ENCODE results near the gene KY.

Gene KY

DNA sequence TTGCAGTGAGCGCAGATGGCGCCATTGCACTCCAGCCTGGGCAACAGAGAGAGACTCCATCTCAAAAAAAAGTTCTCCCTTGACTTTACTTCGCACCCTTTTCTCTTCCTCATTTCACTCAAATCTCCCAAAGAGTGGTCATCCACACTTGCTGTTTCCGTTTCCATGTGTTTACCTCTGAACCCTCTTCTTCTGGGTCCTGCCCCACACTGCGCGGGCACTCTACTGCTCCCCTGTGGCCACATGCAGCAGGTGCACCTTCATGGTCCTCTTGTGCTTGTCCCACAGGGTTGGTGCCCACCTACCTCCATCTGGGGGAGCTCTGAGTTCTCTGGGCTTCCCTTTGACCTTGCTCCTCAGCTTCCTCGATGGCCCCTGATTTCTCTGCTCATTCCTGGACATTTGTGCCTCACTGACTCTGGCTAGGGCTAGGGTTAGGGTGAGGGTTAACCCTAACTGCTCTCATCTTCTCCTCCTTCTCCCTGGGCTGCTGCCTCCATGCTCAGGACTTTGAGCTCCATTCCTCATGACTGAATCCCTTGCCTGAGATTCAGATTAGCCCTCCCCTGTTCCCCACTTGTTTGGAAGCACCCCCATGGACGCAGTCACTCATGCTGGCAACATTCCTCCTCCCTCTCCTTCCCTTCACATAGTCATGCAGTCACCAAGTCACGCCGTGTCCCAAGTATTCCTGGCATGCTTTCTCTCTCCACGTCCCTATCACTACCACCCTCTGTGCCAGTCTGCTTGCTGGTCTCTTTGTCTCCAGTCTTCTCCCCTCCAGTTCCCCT lies 26.6 kb upstream of the KY start:
- Histone ChIP-seq H3K9ac (ENCODE audit: insufficient read length) (no peak overlapping the region), H3K4me3 (no peak overlapping the region), H3K36me3 (ENCODE audit: insufficient read depth, low read length) (no peaks in the 10 kb centered on the region), H3K9me3 (ENCODE audit: low read depth, low read length) (peaks cover 6% of the 10 kb centered on the region; the same call in 1 of the 2 replicates), H3K27ac (no peak overlapping the region)
- TF ChIP-seq EZH2 (IDR thresholded peaks at IDR 0.05) (no peak), POLR2AphosphoS5 (IDR thresholded peaks at IDR 0.05; ENCODE audit: borderline replicate concordance, low read depth, low read length) (no peak), FOXP2 (optimal IDR thresholded peaks at IDR 0.05; ENCODE audit: control extremely low read depth, extremely low read length, insufficient read depth) (no peak)
- DNase-seq (ENCODE audit: low read depth, low spot score): no peak

DNA sequence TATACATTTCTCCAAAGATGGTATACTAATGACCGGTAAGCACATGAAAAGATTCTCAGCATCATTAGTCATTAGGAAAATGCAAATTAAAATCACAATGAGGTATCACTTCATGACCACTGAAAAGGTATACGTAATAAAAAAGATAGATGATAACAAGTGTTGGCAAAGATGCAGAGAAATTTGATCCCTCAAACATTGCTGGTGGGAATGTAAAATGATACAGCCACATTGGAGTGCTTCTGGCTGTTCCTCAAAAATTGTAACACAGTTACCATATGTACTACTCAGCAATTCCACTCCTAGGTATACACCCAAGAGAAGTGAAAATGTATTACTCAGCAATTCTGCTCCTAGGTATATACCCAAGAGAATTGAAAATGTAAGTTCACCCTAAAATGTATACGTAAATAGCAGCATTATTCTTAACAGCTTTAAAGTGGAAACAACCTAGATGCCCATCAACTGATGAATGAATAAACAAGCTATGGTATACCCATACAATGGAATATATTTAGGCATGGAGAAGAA lies 25.0 kb upstream of the KY start:
- Histone ChIP-seq H3K27ac (no peak overlapping the region), H3K4me3 (no peak overlapping the region), H3K36me3 (ENCODE audit: insufficient read depth, low read length) (no peaks in the 10 kb centered on the region), H3K9ac (ENCODE audit: insufficient read length) (no peak overlapping the region), H3K9me3 (ENCODE audit: low read depth, low read length) (peaks cover 6% of the 10 kb centered on the region; the same call in 1 of the 2 replicates)
- TF ChIP-seq POLR2AphosphoS5 (IDR thresholded peaks at IDR 0.05; ENCODE audit: borderline replicate concordance, low read depth, low read length) (no peak), EZH2 (IDR thresholded peaks at IDR 0.05) (no peak), FOXP2 (optimal IDR thresholded peaks at IDR 0.05; ENCODE audit: control extremely low read depth, extremely low read length, insufficient read depth) (no peak)
- DNase-seq (ENCODE audit: low read depth, low spot score): no peak

DNA sequence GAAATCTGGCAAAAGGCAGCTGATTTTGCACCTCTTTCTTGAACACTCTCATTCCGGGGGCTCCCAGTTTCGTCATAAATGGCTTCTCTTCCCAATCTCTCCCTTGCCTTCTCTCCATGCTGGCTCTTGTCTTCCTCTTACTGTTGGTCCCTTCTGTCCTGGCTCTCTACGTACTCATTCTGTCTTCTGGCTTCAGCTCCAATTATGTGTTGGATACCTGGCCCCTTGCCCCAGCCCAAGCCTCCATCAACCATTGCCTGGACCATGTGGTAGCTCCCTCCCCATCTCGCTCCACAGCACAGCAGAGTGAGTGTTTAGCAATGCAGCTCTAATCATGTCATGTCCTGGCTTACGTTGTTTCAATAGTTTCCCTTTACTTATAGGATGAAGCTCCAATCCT lies 21.7 kb upstream of the KY start:
- no peak overlapping the region for H3K4me3 ChIP-seq
- peaks cover 6% of the 10 kb centered on the region; the same call in 1 of the 2 replicates for H3K9me3 ChIP-seq (ENCODE audit: low read depth, low read length)
- no peak overlapping the region for H3K27ac ChIP-seq
- H3K9ac ChIP-seq (ENCODE audit: insufficient read length): no peak overlapping the region
- no peaks in the 10 kb centered on the region for H3K36me3 ChIP-seq (ENCODE audit: insufficient read depth, low read length)
- DNase-seq (ENCODE audit: low read depth, low spot score): no peak
- TF ChIP-seq FOXP2 (optimal IDR thresholded peaks at IDR 0.05; ENCODE audit: control extremely low read depth, extremely low read length, insufficient read depth) (no peak), EZH2 (IDR thresholded peaks at IDR 0.05) (no peak), POLR2AphosphoS5 (IDR thresholded peaks at IDR 0.05; ENCODE audit: borderline replicate concordance, low read depth, low read length) (no peak)

DNA sequence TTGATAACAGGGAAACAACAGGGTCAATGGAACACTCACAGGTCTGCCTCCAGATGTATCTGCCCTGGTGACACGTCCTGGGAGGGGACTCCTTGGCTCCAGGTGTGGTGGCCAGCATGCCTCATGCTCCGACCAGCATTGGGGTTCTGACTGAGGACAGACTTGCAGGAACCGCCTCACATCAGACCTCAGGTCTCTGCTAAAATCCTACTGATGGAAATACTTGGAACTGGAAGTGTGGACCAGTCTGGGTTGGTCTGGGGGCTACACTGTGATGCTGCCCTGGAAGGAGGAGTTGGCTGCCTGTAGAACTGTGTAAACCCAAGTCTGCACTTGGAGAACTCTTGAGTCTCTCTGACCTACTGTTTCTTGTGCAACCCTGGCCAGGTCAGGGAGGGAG lies 17.1 kb upstream of the KY start:
- Histone ChIP-seq H3K4me3 (no peak overlapping the region), H3K9me3 (ENCODE audit: low read depth, low read length) (no peaks in the 10 kb centered on the region), H3K36me3 (ENCODE audit: insufficient read depth, low read length) (no peaks in the 10 kb centered on the region), H3K27ac (no peak overlapping the region), H3K9ac (ENCODE audit: insufficient read length) (no peak overlapping the region)
- DNase-seq (ENCODE audit: low read depth, low spot score): no peak
- TF ChIP-seq EZH2 (IDR thresholded peaks at IDR 0.05) (no peak), POLR2AphosphoS5 (IDR thresholded peaks at IDR 0.05; ENCODE audit: borderline replicate concordance, low read depth, low read length) (no peak)

DNA sequence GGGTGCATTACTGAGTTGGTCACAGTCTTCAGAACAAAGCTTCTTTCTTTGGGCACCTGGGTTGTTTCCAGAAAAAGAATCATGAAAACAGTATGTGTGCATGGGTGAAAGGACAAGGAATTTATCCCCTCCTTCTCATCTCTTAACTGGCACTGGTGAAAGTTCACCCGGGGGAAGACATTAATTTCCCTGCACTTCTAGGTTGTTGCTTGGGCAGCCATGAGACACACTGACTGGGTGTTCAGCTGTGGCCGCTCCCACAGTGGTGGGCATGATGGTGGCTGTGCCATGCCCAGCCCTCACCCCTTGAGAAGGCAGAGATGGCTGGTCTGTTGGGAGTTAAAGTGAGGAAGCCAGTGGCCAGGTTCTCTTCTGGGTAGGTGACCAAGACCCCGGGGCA lies 16.6 kb upstream of the KY start:
- no peaks in the 10 kb centered on the region for H3K9me3 ChIP-seq (ENCODE audit: low read depth, low read length)
- H3K36me3 ChIP-seq (ENCODE audit: insufficient read depth, low read length): no peaks in the 10 kb centered on the region
- no peak overlapping the region for H3K9ac ChIP-seq (ENCODE audit: insufficient read length)

DNA sequence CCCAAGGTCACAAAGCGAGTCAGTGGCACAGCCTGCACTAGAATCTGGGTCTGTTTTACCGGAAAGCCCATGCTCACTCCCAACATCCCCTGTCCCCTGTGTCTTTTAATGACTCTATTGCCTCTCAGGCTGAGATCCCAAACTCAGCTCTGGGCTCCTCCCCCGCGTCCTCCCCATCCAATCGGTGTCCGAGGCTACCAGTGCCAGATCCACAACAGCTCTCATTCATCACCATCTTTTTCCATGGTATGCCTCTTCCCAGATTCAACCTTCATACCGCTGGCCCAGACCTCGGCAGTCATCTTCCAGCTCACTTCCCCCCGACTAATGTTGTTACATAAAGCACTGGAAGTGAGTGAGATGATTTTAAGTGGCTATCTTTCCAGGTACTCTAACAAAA lies 16.1 kb upstream of the KY start:
- TF ChIP-seq EZH2 (IDR thresholded peaks at IDR 0.05) (no peak), FOXP2 (optimal IDR thresholded peaks at IDR 0.05; ENCODE audit: control extremely low read depth, extremely low read length, insufficient read depth) (no peak), POLR2AphosphoS5 (IDR thresholded peaks at IDR 0.05; ENCODE audit: borderline replicate concordance, low read depth, low read length) (no peak)
- H3K9me3 ChIP-seq (ENCODE audit: low read depth, low read length): no peaks in the 10 kb centered on the region
- DNase-seq (ENCODE audit: low read depth, low spot score): no peak
- H3K9ac ChIP-seq (ENCODE audit: insufficient read length): no peak overlapping the region
- H3K36me3 ChIP-seq (ENCODE audit: insufficient read depth, low read length): no peaks in the 10 kb centered on the region
- H3K4me3 ChIP-seq: no peak overlapping the region
- no peak overlapping the region for H3K27ac ChIP-seq

More for the DNA sequence above, 16.6 kb upstream of the KY start:
- no peak overlapping the region for H3K27ac ChIP-seq
- H3K4me3 ChIP-seq: no peak overlapping the region
- DNase-seq (ENCODE audit: low read depth, low spot score): no peak
- no peak for TF ChIP-seq FOXP2 (optimal IDR thresholded peaks at IDR 0.05; ENCODE audit: control extremely low read depth, extremely low read length, insufficient read depth)
- TF ChIP-seq POLR2AphosphoS5 (IDR thresholded peaks at IDR 0.05; ENCODE audit: borderline replicate concordance, low read depth, low read length): no peak
- TF ChIP-seq EZH2 (IDR thresholded peaks at IDR 0.05): no peak

DNA sequence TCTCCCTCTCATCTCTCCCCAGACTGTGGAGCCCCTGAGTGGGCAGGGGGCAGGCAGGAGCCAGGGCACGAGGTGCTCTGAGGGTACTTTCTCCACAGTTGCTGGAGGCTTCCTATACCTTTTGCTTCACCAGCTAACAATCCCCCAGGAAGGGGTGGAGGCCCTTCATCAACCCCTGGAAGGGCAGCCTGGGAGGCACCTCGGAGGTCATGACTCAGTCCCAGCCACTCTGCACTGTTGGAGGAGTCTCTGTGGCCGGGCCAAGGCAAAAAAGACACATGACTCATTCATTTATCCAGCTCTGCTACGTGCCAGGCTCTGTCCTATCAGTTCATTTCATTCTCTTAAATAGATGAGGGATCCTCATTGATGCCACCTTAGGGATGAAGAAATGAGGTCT lies 15.6 kb upstream of the KY start:
- H3K9ac ChIP-seq (ENCODE audit: insufficient read length): no peak overlapping the region
- no peak overlapping the region for H3K4me3 ChIP-seq
- no peak for DNase-seq (ENCODE audit: low read depth, low spot score)
- no peak overlapping the region for H3K27ac ChIP-seq
- no peaks in the 10 kb centered on the region for H3K36me3 ChIP-seq (ENCODE audit: insufficient read depth, low read length)
- no peaks in the 10 kb centered on the region for H3K9me3 ChIP-seq (ENCODE audit: low read depth, low read length)
- no peak for TF ChIP-seq FOXP2 (optimal IDR thresholded peaks at IDR 0.05; ENCODE audit: control extremely low read depth, extremely low read length, insufficient read depth)

DNA sequence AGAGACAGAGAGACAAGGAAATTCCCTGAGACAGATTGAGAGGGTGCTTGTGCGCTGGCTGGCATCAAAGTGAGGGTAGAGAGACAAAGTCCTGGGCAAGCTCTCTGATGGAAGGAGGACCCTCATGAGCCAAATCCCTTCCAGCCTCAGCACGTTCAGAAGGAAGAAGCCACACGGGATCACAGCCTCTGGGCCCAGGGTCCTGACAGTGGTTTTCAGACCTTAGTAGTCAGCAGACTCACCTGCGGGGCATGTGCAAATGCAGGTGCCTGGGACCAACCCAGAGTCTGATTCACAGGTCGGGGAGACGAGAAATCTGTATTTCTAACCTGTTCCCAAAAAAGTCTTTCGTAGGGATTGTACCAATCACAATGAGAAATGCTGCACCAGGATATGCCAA lies 15.2 kb upstream of the KY start:
- H3K9ac ChIP-seq (ENCODE audit: insufficient read length): no peak overlapping the region
- no peaks in the 10 kb centered on the region for H3K36me3 ChIP-seq (ENCODE audit: insufficient read depth, low read length)
- no peak overlapping the region for H3K4me3 ChIP-seq
- TF ChIP-seq EZH2 (IDR thresholded peaks at IDR 0.05) (no peak), FOXP2 (optimal IDR thresholded peaks at IDR 0.05; ENCODE audit: control extremely low read depth, extremely low read length, insufficient read depth) (no peak), POLR2AphosphoS5 (IDR thresholded peaks at IDR 0.05; ENCODE audit: borderline replicate concordance, low read depth, low read length) (no peak)
- H3K9me3 ChIP-seq (ENCODE audit: low read depth, low read length): no peaks in the 10 kb centered on the region
- no peak for DNase-seq (ENCODE audit: low read depth, low spot score)
- H3K27ac ChIP-seq: no peak overlapping the region

DNA sequence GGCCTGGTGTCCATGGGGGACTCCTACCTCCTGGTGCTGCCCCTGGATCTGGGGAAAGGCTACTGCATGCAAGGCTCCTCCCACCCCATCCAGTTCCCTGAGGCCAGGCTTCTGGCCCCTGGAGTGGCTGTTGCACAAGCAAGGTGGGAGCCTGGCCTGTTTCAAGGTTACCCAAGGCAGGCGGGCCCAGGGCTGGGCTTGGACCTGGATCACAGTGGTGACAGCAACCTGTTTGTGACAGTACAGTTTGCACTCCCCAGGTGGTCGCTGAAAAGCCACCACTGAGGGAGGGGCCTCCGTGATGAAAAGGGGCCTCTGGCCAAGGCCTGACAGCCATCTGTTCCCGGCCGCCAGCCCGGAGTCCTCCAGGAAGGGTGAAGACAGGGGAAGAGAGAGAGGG lies 14.4 kb upstream of the KY start:
- DNase-seq (ENCODE audit: low read depth, low spot score): no peak
- no peak overlapping the region for H3K27ac ChIP-seq

More for the DNA sequence above, 14.4 kb upstream of the KY start:
- no peak for TF ChIP-seq POLR2AphosphoS5 (IDR thresholded peaks at IDR 0.05; ENCODE audit: borderline replicate concordance, low read depth, low read length)
- no peak for TF ChIP-seq EZH2 (IDR thresholded peaks at IDR 0.05)
- TF ChIP-seq FOXP2 (optimal IDR thresholded peaks at IDR 0.05; ENCODE audit: control extremely low read depth, extremely low read length, insufficient read depth): no peak
- Histone ChIP-seq H3K9ac (ENCODE audit: insufficient read length) (no peak overlapping the region), H3K9me3 (ENCODE audit: low read depth, low read length) (no peaks in the 10 kb centered on the region), H3K36me3 (ENCODE audit: insufficient read depth, low read length) (no peaks in the 10 kb centered on the region), H3K4me3 (no peak overlapping the region)

All from SK-N-MC (cell line).